Astrocyte of the cerebellum (primary cell): Measurements from ENCODE around the gene SMARCD3.

Experiments used
- DNase-seq: peaks from one replicate; pipeline ENCODE4 v3.0.0-alpha.2; 2011; ENCODE audit warnings: low read depth
- H3K4me3 ChIP-seq: 2 replicates; pipeline ENCODE4 v1.5.1; 2011; ENCODE audit warnings: mild to moderate bottlenecking, low read depth, low read length, moderate library complexity
- in situ Hi-C: cut with HindIII; loops from 2 replicates; pipeline ENCODE4 v1.10.0; 2017; ENCODE audit warnings: low sequenced_read_pairs
- TF ChIP-seq, protein P1 (sequence below): IDR thresholded peaks from 2 replicates; pipeline ENCODE4 v1.5.1; 2012; ENCODE audit warnings: low read length, low read depth, moderate library complexity, mild to moderate bottlenecking; ENCODE audit errors: missing control alignments

SMARCD3 gene

GRCh38 chr7:151242159-151243044, 6.1 kb downstream of the SMARCD3 start:
- H3K4me3 ChIP-seq, result no peak overlapping the region
- no peak for DNase-seq
- TF ChIP-seq, protein P1, sequence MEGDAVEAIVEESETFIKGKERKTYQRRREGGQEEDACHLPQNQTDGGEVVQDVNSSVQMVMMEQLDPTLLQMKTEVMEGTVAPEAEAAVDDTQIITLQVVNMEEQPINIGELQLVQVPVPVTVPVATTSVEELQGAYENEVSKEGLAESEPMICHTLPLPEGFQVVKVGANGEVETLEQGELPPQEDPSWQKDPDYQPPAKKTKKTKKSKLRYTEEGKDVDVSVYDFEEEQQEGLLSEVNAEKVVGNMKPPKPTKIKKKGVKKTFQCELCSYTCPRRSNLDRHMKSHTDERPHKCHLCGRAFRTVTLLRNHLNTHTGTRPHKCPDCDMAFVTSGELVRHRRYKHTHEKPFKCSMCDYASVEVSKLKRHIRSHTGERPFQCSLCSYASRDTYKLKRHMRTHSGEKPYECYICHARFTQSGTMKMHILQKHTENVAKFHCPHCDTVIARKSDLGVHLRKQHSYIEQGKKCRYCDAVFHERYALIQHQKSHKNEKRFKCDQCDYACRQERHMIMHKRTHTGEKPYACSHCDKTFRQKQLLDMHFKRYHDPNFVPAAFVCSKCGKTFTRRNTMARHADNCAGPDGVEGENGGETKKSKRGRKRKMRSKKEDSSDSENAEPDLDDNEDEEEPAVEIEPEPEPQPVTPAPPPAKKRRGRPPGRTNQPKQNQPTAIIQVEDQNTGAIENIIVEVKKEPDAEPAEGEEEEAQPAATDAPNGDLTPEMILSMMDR, result no peak
- in situ Hi-C loops, result no loop called here

DNA sequence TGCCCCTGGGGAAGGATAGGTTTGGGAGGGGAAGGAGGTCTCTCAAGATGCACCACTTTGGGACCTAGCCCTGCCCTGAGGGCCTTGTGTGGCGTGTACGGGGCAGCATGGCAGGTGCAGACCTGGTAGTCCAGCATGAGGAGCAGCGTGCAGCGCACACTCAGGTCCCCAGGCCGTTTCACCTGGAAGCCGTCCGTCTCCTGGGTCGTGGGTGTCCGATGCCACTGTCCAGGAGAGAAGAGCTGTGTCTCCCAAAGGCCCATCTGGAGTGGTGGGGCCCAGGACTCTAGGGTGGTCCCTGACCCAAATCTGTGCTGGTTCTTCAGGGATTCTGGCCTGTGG, 6.8 kb downstream of the SMARCD3 start:
- TF ChIP-seq, protein P1, result no peak
- in situ Hi-C loops, result no loop called here
- no peak for DNase-seq
- H3K4me3 ChIP-seq, result no peak overlapping the region

DNA sequence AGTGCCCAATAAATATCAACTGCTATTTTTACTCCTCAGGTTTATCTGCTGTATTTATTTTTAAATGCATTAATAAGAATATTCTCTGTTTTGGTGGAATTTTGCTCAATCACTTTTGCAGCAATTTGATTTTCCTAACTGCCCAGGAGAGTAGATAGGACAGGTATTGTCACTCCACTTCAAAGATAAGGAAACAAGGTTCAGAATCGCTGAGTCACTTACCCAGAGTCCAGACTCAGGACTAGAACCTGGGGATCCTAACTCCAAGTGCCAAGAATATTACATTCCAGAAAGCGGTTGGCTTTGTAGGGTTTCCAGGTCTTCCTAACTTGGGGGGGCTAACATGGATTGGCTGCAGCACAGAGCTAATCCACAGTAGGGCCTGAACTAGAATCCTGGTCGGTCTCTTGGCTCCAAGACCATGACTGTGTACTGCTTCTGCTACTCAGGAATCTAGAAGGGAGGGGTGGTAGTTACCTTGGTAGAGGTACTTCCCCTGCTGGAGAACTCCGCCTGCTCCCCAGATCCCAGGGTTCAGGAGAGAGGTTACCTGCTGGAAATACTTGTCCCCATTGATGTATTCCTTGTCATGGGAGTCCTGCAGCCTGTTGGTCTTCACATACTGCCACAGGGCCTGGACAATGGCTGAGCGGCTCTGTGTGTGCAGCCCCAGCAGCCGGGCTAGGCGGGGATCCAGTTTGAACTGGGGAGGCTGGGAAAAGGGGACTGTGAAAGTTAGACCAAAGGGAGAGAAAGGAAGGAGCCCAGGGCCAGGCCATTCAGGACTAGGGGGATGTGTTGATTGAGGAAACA, 7.3 kb downstream of the SMARCD3 start:
- in situ Hi-C loops, result no loop called here
- H3K4me3 ChIP-seq, result no peak overlapping the region
- no peak for DNase-seq
- TF ChIP-seq, protein P1, result no peak

DNA sequence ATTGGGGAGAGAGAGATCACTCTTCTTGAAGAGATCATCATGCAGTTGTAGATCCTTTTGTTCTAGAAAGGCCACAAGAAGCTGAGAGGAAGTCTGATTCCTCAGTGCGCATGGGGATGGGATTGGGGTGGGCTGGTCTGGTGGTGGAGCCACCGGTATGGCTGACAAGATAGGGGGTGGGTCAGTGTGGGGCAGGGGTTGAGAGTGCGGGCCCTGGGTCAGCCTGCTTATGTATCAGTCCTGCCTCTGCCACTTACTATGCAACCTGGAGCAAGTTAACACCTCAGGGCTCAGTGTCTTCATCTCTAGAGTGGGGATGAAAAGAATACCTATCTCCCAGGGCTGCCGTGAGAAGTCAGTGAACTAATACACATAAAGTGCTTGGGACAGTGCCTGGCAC, 8.0 kb downstream of the SMARCD3 start:
- in situ Hi-C loops, result no loop called here
- DNase-seq, result no peak

DNA sequence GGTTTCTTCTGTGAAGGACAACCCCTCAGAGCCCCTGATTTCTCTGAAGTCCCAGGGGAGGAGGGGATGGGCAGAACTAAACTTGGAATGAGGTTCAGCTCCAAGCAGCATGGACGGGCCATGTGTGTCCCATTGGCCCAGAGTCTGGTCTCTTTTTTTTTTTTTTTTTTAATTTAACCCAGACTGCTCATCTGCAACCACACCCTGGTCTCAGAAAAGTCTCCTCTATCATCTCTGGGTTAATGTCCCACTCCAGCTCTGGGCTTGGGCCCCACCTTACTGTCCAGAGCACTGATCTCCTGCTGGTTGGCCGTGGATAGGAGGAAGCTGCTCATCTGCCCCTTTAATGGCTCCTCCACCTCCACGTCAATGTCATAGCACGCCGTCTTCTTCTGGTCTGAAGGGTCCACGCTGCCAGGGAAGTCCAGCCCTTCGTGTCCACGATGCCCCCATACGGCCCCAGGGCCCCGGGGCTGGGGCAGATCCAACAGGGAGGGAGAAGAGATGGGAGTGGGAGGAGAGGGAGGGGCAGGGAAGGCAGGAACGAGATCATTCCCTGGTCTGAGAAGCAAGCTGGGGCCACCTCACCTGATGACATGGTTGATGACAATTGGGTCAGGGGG, 8.5 kb downstream of the SMARCD3 start:
- no peak for DNase-seq
- H3K4me3 ChIP-seq, result no peak overlapping the region
- in situ Hi-C loops, result loop anchor here (5.0 kb wide), 1 partner anchor 72 kb away; no protein-coding TSS in a partner anchor
- TF ChIP-seq, protein P1, result no peak

More for the DNA sequence above, 8.0 kb downstream of the SMARCD3 start:
- TF ChIP-seq, protein P1, result no peak
- H3K4me3 ChIP-seq, result no peak overlapping the region
